ENCODE measurements around the gene PRSS37. TPM values are rescaled to one million over a fixed set of nuclear protein-coding genes. Genes with fewer than 3 reads are reported as not detected.

PRSS37 gene
- total and polyA plus RNA-seq, 2 of the 8 experiments (the other 6 are each of a cell fraction or from before 2014, with no cell fraction given), result not detected

- no peak for TF ChIP-seq CTCF (IDR thresholded peaks at IDR 0.05; ENCODE audit: control extremely low read depth in 1 of 3, insufficient read depth in 1 of 3, low read depth in 1 of 3, low read length in 3 of 3)
- TF ChIP-seq POLR2AphosphoS5 (IDR thresholded peaks at IDR 0.05; ENCODE audit: low read depth, low read length), result no peak
These were observed 1.6 kb upstream of the PRSS37 start (continued) for GRCh38 chr7:141842904-141843303.
